Left lung (tissue), 10 donors: Measurements from ENCODE around the gene ANKRD33. TPM values are rescaled to one million over a fixed set of nuclear protein-coding genes. Genes with fewer than 3 reads are reported as not detected.
A peak's percentile ranks its signal among the peaks of the same experiment; 100 is the strongest.

Source experiments
- ATAC-seq: fragments of 200-7000 bp; cut with Tn5 transposase; one replicate; pipeline ENCODE4 v1.9.1; 2020; ENCODE audit warnings: moderate library complexity
- DNase-seq, 4 donors: peaks; one replicate each; pipeline ENCODE4 v3.0.0-alpha.2; 2013 to 2020
- H3K27ac ChIP-seq, 2 donors: fragments of 200-600 bp; sonication (generic) in 1 of 2; one replicate each; pipeline versions ENCODE4 v1.5.0 to v1.8.0; 2020 to 2021
- H3K27me3 ChIP-seq, 2 donors: fragments of 200-600 bp; sonication (generic) in 1 of 2; one replicate each; pipeline versions ENCODE4 v1.5.0 to v1.8.0; 2020 to 2021
- H3K36me3 ChIP-seq, 2 donors: fragments of 200-600 bp; sonication (generic) in 1 of 2; one replicate each; pipeline versions ENCODE4 v1.5.0 to v1.8.0; 2020 to 2021
- H3K4me1 ChIP-seq, 2 donors: fragments of 200-600 bp; one replicate each; pipeline ENCODE4 v1.8.0; 2021
- H3K4me3 ChIP-seq, 2 donors: fragments of 200-600 bp; sonication (generic) in 1 of 2; one replicate each; pipeline versions ENCODE4 v1.5.0 to v1.8.0; 2020 to 2021; ENCODE audit warnings: mild to moderate bottlenecking in 1 of 2
- H3K9me3 ChIP-seq, 2 donors: fragments of 200-600 bp; sonication (generic) in 1 of 2; one replicate each; pipeline versions ENCODE4 v1.5.0 to v1.8.0; 2020 to 2021
- intact Hi-C, 2 donors: fragments of 100-400 bp; cut with DNase I; formaldehyde crosslinking; loops; one replicate each; pipeline versions ENCODE4 v1.11.2 to v1.14.2; 2022
- polyA plus RNA-seq, 6 donors: library from polyadenylated mRNA; unstranded; fragments of 120-200 nt; gene quantifications; one replicate each; pipeline ENCODE4 v1.2.1, GENCODE V29; 2013; ENCODE audit not compliant: insufficient read length in 6 of 6
- total RNA-seq, 2 donors: library from RNA; stranded (reverse); fragmentation: NEBNext Ultra II Directional; extraction: Animal tissue kit (Norgen Biotek cat#: 25700); gene quantifications; one replicate each; pipeline ENCODE4 v1.2.1, GENCODE V29; 2021
- TF ChIP-seq, protein P1 (sequence below), 2 donors: fragments of 200-600 bp; sonication (generic) in 1 of 2; IDR thresholded peaks; one replicate each; pipeline versions ENCODE4 v1.5.0 to v1.8.0; 2021; ENCODE audit warnings: antibody characterized with exemption in 2 of 2
- donor health status: DM: no; HTN: yes; CAD: no.
- donor health status: DM: no; HTN: no; CAD: no.

Gene ANKRD33
- total and polyA plus RNA-seq, 8 donors: 0.08 to 0.13 (median 0.08) TPM; not detected in 5

DNA sequence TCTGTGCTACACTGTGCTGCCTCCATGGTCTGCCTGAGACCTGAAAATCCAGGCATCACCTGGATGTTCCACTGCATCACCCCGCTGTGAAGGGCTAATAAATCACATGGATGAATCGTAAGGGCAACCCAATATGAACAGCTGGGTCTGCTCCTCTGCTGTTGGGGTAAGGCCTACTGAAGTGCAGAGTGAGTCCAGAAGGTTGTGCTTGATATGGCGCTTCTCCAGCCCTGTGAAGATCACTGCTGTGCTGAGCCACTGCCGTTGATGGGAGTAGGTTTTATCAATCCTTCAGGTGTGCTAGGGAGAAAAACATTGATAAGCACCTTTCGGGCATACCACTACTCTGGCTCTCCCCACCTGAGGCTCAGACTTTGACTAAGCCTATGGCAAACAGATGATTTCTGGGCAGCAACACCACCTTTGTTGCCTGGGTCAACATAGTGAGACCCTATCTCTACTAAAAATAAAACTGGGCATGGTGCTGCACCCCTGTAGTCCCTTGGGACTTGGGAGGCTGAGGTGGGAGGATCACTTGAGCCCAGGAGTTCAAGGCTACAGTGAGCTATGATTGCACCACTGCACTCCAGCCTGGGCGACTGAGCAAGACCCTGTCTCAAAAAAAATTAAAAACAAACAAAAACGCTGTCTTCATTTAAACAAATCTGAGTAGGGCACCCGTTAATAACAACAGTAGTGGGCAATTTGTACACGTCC, 21.1 kb downstream of the ANKRD33 start:
- ATAC-seq (no peak), DNase-seq (no peak)
- H3K4me3 ChIP-seq: peak overlapping the region; percentile 51 to 52
- H3K4me1 ChIP-seq: peaks cover 28 to 76% of the 10 kb centered on the region in 2 donors
- intact Hi-C loops: no loop called here
- TF ChIP-seq, protein P1, sequence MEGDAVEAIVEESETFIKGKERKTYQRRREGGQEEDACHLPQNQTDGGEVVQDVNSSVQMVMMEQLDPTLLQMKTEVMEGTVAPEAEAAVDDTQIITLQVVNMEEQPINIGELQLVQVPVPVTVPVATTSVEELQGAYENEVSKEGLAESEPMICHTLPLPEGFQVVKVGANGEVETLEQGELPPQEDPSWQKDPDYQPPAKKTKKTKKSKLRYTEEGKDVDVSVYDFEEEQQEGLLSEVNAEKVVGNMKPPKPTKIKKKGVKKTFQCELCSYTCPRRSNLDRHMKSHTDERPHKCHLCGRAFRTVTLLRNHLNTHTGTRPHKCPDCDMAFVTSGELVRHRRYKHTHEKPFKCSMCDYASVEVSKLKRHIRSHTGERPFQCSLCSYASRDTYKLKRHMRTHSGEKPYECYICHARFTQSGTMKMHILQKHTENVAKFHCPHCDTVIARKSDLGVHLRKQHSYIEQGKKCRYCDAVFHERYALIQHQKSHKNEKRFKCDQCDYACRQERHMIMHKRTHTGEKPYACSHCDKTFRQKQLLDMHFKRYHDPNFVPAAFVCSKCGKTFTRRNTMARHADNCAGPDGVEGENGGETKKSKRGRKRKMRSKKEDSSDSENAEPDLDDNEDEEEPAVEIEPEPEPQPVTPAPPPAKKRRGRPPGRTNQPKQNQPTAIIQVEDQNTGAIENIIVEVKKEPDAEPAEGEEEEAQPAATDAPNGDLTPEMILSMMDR (IDR thresholded peaks at IDR 0.05): no peak
- no peaks in the 10 kb centered on the region for H3K36me3 ChIP-seq
- peak overlapping the region; percentile 87 for H3K27ac ChIP-seq
- peaks cover 12 to 35% of the 10 kb centered on the region in 2 donors for H3K27me3 ChIP-seq
- H3K9me3 ChIP-seq: no peaks in the 10 kb centered on the region

DNA sequence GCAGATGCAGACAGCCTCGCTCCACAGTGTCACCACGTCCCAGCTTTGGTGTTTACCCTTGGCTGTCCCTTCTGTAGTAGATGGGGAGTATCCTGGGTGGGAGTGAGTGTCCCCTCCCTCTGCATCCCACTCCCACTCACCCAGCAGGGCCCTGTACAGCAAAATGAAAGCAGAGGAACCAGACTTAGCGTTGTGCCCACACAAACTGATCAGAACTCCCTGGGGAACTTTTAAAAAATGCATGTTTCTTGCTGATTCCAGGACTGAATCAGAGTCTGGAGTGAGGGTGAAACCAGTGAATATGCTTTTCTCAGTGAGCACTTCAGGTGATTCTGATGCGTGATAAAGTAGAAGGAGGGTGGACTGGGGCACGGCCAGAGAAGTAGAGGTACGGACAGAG, 22.3 kb downstream of the ANKRD33 start:
- peak overlapping the region in 1 of 2 donors; percentile 51 for H3K4me3 ChIP-seq
- H3K27me3 ChIP-seq: peaks cover 12 to 35% of the 10 kb centered on the region in 2 donors
- H3K4me1 ChIP-seq: peaks cover 21 to 68% of the 10 kb centered on the region in 2 donors
- H3K36me3 ChIP-seq: peaks cover 0 to 6% of the 10 kb centered on the region in 2 donors
- H3K9me3 ChIP-seq: no peaks in the 10 kb centered on the region
- DNase-seq (no peak), ATAC-seq (no peak)
- peak overlapping the region; percentile 41 to 87 for H3K27ac ChIP-seq
- intact Hi-C loops: no loop called here
- TF ChIP-seq, protein P1 (IDR thresholded peaks at IDR 0.05): no peak

DNA sequence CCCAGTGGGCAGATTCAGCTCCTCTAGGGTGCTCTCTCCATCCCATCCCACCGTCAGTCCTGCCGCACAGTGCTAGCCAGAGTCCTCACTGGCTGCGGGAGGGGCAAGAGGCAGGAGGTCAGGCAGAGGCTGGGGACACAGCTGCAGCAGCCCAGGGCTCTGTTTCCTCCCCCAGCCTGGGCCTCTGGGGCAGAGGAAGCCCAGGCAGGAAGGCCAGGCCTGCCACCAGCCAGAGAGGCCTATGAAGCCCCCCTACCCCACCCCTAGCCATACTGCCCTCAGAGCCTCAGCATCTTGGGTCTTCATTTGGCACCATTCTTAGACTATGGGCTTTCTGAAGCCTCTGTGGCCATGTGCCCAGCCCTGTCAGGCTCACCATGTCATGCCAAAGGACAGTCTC, 22.8 kb downstream of the ANKRD33 start:
- DNase-seq (peak in 1 of 4 donors; percentile 56), ATAC-seq (no peak)
- Histone ChIP-seq H3K27me3 (peaks cover 12 to 35% of the 10 kb centered on the region in 2 donors), H3K4me1 (peaks cover 18 to 67% of the 10 kb centered on the region in 2 donors), H3K27ac (peak overlapping the region; percentile 56 to 87), H3K9me3 (no peaks in the 10 kb centered on the region), H3K36me3 (peaks cover 0 to 11% of the 10 kb centered on the region in 2 donors), H3K4me3 (peak overlapping the region in 1 of 2 donors; percentile 51)
- TF ChIP-seq, protein P1 (IDR thresholded peaks at IDR 0.05): no peak
- intact Hi-C loops: no loop called here

DNA sequence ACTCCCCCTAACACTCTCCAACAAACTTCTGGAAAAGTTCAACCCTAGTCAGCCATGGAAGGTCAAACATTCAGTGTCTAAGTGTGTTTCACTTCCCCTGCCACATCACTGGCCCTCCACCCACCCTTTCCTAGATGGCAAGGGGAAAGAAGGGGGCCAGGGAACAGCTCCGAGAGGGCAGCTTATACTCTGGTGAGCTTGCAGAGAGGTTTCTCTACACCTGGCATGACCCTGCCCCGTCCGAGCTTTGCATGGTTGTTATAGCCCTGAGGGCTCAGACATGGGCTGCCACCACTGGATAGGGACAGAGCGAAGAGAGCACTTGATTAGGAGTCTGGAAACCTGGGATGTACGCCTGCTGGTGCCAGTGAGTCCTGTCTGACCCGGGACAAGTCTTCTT, 23.4 kb downstream of the ANKRD33 start:
- Histone ChIP-seq H3K4me1 (peaks cover 16 to 65% of the 10 kb centered on the region in 2 donors), H3K36me3 (peaks cover 0 to 17% of the 10 kb centered on the region in 2 donors), H3K4me3 (no peak overlapping the region), H3K27ac (peak overlapping the region; percentile 56 to 87), H3K9me3 (no peaks in the 10 kb centered on the region), H3K27me3 (peaks cover 12 to 29% of the 10 kb centered on the region in 2 donors)
- intact Hi-C loops: no loop called here
- peak in 1 of 4 donors; percentile 38 for DNase-seq
- peak; percentile 5 for ATAC-seq
- TF ChIP-seq, protein P1 (IDR thresholded peaks at IDR 0.05): no peak
